BJ (cell line): ENCODE measurements around the gene ZNF804A. TPM values are rescaled to one million over a fixed set of nuclear protein-coding genes. Genes with fewer than 3 reads are reported as not detected.

Source experiments
- CTCF ChIA-PET: fragments of 350-600 bp; formaldehyde crosslinking; extraction: SDS; loops from one replicate; lab custom pipeline; 2021; ENCODE audit warnings: antibody characterized with exemption, inconsistent platforms; lab: Yijun Ruan, JAX
- POLR2A ChIA-PET: fragments of 300-600 bp; sonication (Branson Sonifier 250); formaldehyde crosslinking; extraction: SDS; loops from one replicate; lab custom pipeline; 2021; ENCODE audit warnings: antibody characterized with exemption; lab: Charles Lee
- DNase-seq: peaks from one replicate; pipeline ENCODE4 v3.0.0-alpha.2; 2011; ENCODE audit warnings: low read depth
- H3K27me3 ChIP-seq: 2 replicates; pipeline ENCODE4 v1.6.0; 2011; ENCODE audit warnings: low read length; ENCODE audit not compliant: control insufficient read depth, insufficient read depth
- H3K36me3 ChIP-seq: 2 replicates; pipeline ENCODE4 v1.5.1; 2011; ENCODE audit warnings: low read length; ENCODE audit not compliant: control insufficient read depth, insufficient read depth
- H3K4me3 ChIP-seq: 2 replicates; pipeline ENCODE4 v1.5.1; 2011; ENCODE audit warnings: low read depth, mild to moderate bottlenecking, control low read depth, low read length
- CTCF ChIP-seq: IDR thresholded peaks from 2 replicates; pipeline ENCODE4 v1.5.1; 2011; ENCODE audit warnings: low read depth, mild to moderate bottlenecking, control low read depth, inconsistent platforms, low read length, moderate library complexity; ENCODE audit not compliant: insufficient read depth
- polyA plus RNA-seq: library from polyadenylated mRNA; depleted of rRNA; stranded (reverse); fragments of >200 nt; gene quantifications from 2 replicates; pipeline ENCODE4 v1.2.3, GENCODE V29; 2011

ZNF804A gene
- polyA plus RNA-seq, 1 experiment: 0.53 TPM

DNA sequence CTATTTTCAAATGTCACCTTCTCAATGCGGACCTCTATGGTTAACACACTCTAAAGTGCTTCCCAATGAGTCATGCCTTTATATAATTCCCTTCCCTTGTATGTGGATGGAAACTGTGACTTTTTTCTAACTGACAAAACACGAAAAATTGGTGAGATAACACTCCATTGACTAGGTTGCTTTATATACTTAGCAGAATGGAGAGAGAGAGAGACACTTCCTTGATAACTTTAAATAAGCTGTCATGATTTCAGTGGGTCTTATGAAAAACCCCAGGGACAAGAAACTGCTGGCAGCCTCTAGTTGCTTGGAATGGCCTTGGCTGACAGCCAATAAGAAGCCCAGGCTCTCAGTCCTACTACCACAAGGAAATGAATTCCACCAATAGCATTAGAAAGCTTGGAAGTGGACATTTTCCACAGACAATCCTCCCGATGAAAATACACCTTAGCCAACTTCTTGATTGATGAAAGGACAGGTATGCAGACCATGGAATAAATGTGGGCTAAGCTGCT is 322.2 kb downstream of the ZNF804A start:
- no peak overlapping the region for H3K4me3 ChIP-seq
- POLR2A ChIA-PET: no interaction called here
- no peak for TF ChIP-seq CTCF
- DNase-seq: no peak
- H3K36me3 ChIP-seq: no peaks in the 10 kb centered on the region
- CTCF ChIA-PET: no interaction called here
- H3K27me3 ChIP-seq: no peaks in the 10 kb centered on the region

GRCh38 chr2:184921676-184922075 is 323.3 kb downstream of the ZNF804A start:
- TF ChIP-seq CTCF: no peak

DNA sequence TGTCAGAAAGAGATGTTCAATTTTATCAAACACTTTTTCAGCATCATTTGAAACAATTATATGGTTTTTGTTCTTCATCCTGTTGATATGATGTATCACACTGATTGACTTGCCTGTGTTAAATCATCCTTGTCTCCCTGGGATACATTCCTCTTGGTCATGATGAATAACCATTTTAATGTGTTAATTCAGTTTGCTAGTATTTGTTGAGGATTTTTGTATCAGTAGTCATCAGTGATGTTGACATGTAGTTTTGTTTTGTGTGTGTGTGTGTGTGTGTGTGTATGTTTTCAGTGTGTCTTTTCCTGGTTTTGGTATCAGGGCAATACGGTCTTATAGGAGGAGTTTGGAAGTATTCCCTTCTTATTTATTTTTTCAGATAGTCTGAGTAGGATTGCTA is 325.4 kb downstream of the ZNF804A start:
- H3K36me3 ChIP-seq: no peaks in the 10 kb centered on the region
- no peak for DNase-seq
- H3K4me3 ChIP-seq: no peak overlapping the region
- POLR2A ChIA-PET: no interaction called here
- no peak for TF ChIP-seq CTCF
- CTCF ChIA-PET: no interaction called here
- H3K27me3 ChIP-seq: no peaks in the 10 kb centered on the region

More at GRCh38 chr2:184921676-184922075, 323.3 kb downstream of the ZNF804A start:
- POLR2A ChIA-PET: no interaction called here
- no peak for DNase-seq
- H3K27me3 ChIP-seq: no peaks in the 10 kb centered on the region
- no peaks in the 10 kb centered on the region for H3K36me3 ChIP-seq
- CTCF ChIA-PET: no interaction called here
- no peak overlapping the region for H3K4me3 ChIP-seq

- ChIA-PET POLR2A (no interaction called here), CTCF (interaction anchor here (0.7 kb wide), 1 partner anchor 11 kb away, joined by 3 read pairs; no protein-coding TSS in a partner anchor)
- Histone ChIP-seq H3K36me3 (no peaks in the 10 kb centered on the region), H3K27me3 (no peaks in the 10 kb centered on the region), H3K4me3 (no peak overlapping the region)
- TF ChIP-seq CTCF: no peak
- no peak for DNase-seq
Observed at GRCh38 chr2:184927040-184927439, 328.7 kb downstream of the ZNF804A start.

- ChIA-PET POLR2A (no interaction called here), CTCF (no interaction called here)
- Histone ChIP-seq H3K27me3 (no peaks in the 10 kb centered on the region), H3K4me3 (no peak overlapping the region), H3K36me3 (no peaks in the 10 kb centered on the region)
- DNase-seq: no peak
- TF ChIP-seq CTCF: no peak
Observed at GRCh38 chr2:184936761-184937160, 338.4 kb downstream of the ZNF804A start.
